Endothelial cell (in vitro differentiated cells): ENCODE data around the gene FAM20C. TPM values are rescaled to one million over a fixed set of nuclear protein-coding genes. Genes with fewer than 3 reads are reported as not detected.

Source experiments
- DNase-seq: peaks from one replicate; pipeline ENCODE4 v3.0.0; 2021; ENCODE audit warnings: low spot score
- H3K27ac Mint-ChIP-seq: one replicate; pipeline ENCODE4 v1.8.0; 2021; ENCODE audit warnings: mixed read lengths, inconsistent platforms; ENCODE audit not compliant: unreplicated experiment
- H3K27me3 Mint-ChIP-seq: one replicate; pipeline ENCODE4 v1.8.0; 2021; ENCODE audit warnings: mild to moderate bottlenecking, moderate library complexity, mixed read lengths, inconsistent platforms; ENCODE audit not compliant: unreplicated experiment
- H3K36me3 Mint-ChIP-seq: one replicate; pipeline ENCODE4 v1.8.0; 2021; ENCODE audit warnings: mild to moderate bottlenecking, low read depth, mixed read lengths, inconsistent platforms; ENCODE audit not compliant: unreplicated experiment
- H3K4me1 Mint-ChIP-seq: one replicate; pipeline ENCODE4 v1.8.0; 2021; ENCODE audit warnings: mild to moderate bottlenecking, mixed read lengths, inconsistent platforms; ENCODE audit not compliant: unreplicated experiment
- H3K4me3 Mint-ChIP-seq: one replicate; pipeline ENCODE4 v1.8.0; 2021; ENCODE audit warnings: mild to moderate bottlenecking, mixed read lengths, inconsistent platforms; ENCODE audit not compliant: unreplicated experiment
- H3K9me3 Mint-ChIP-seq: one replicate; pipeline ENCODE4 v1.8.0; 2021; ENCODE audit warnings: mixed read lengths, inconsistent platforms; ENCODE audit not compliant: unreplicated experiment
- total RNA-seq: library from RNA; stranded (reverse); fragmentation: NEBNext Ultra II Directional; extraction: Animal tissue kit (Norgen Biotek cat#: 25700); gene quantifications from one replicate; pipeline ENCODE4 v1.2.1, GENCODE V29; 2021; ENCODE audit not compliant: unreplicated experiment
- TF ChIP-seq, protein P1 (sequence below): fragments of 200-600 bp; sonication (generic); IDR thresholded peaks from one replicate; pipeline ENCODE4 v1.5.0; 2021; ENCODE audit warnings: antibody characterized with exemption; ENCODE audit not compliant: unreplicated experiment

Gene FAM20C
- total RNA-seq, 1 donor from 2014 or later: 3.1 TPM

DNA sequence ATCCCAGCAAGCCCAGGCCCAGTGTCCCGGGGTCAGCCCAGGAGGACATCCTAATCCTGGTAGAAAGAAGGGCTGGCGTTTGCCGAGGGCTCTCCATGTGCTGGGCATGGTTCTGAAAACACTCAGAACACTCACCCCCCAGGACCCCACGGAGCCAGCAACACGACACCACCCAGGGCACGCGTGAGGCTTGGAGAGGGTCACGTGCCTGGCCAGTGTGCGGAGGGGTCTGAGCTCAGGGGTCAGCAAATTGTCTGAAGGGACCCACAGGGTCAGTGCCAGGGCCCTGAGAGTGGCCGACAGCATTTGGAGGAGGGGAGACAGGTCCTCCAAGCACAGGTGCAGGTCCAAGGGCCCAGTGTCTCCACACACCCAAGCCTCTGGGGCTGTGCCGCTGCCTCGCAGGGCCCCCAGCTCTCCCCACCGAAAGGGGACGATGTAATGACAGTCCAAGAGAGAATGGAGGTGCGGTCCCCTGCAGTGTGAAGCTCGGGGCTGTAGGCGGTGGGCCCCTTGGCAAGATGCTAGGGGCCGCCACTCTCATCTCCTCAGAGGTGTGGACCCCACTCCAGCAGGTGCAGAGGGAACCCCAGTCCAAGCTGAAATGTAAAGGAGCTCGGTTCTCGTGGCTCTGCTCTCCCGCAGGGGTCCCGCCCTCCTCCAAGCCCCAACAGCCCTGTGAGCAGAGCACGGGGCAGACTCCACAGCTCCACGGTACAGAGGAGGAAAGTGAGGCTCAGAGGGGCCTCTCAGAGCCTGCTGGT lies 105.4 kb downstream of the FAM20C start:
- H3K36me3 Mint-ChIP-seq: no peaks in the 10 kb centered on the region
- H3K9me3 Mint-ChIP-seq: no peaks in the 10 kb centered on the region
- H3K4me1 Mint-ChIP-seq: no peaks in the 10 kb centered on the region
- H3K27ac Mint-ChIP-seq: no peak overlapping the region
- no peak overlapping the region for H3K4me3 Mint-ChIP-seq
- DNase-seq: no peak
- TF ChIP-seq, protein P1, sequence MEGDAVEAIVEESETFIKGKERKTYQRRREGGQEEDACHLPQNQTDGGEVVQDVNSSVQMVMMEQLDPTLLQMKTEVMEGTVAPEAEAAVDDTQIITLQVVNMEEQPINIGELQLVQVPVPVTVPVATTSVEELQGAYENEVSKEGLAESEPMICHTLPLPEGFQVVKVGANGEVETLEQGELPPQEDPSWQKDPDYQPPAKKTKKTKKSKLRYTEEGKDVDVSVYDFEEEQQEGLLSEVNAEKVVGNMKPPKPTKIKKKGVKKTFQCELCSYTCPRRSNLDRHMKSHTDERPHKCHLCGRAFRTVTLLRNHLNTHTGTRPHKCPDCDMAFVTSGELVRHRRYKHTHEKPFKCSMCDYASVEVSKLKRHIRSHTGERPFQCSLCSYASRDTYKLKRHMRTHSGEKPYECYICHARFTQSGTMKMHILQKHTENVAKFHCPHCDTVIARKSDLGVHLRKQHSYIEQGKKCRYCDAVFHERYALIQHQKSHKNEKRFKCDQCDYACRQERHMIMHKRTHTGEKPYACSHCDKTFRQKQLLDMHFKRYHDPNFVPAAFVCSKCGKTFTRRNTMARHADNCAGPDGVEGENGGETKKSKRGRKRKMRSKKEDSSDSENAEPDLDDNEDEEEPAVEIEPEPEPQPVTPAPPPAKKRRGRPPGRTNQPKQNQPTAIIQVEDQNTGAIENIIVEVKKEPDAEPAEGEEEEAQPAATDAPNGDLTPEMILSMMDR: no peak
- peaks cover 13% of the 10 kb centered on the region for H3K27me3 Mint-ChIP-seq

DNA sequence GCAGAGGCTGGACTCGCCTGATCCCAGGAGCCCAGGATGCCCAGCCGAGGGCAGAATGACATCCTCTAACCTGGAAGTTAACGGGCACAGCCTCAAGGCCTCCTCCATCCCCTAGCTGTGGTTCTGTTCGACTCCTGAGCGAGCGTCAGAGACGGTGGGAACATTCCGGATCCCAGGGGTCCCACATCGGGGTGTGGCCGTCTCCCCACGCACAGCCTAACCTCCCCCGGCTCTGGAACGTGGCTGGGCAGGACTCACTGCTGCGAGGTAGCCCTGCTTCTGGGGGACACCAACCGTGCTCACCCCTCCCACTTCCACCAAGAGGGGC lies 106.0 kb downstream of the FAM20C start:
- no peaks in the 10 kb centered on the region for H3K4me1 Mint-ChIP-seq
- H3K4me3 Mint-ChIP-seq: no peak overlapping the region
- DNase-seq: no peak
- peaks cover 13% of the 10 kb centered on the region for H3K27me3 Mint-ChIP-seq
- no peak overlapping the region for H3K27ac Mint-ChIP-seq
- H3K36me3 Mint-ChIP-seq: no peaks in the 10 kb centered on the region
- TF ChIP-seq, protein P1: no peak
- H3K9me3 Mint-ChIP-seq: no peaks in the 10 kb centered on the region

DNA sequence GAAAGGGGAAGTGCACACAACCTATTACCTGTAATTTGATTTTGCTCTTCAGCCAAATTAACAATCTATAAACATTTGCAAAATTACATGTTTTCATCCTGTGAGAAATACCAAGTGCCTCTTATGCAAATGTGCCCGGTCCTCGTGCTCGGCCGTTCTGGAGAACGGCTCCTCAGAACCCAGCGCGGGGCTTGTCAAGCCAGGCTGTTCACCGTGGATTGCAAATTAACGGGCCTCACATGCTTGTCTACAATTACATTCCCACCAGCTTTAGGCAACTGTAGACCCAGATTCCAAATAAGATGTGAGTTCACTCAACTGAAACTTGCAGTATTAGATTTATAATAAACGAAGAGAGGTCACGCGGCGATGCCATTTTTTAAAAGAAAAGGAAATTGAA lies 106.4 kb downstream of the FAM20C start:
- no peak overlapping the region for H3K27ac Mint-ChIP-seq
- H3K9me3 Mint-ChIP-seq: no peaks in the 10 kb centered on the region
- H3K4me1 Mint-ChIP-seq: no peaks in the 10 kb centered on the region
- H3K4me3 Mint-ChIP-seq: no peak overlapping the region
- TF ChIP-seq, protein P1: no peak
- no peak for DNase-seq
- peaks cover 11% of the 10 kb centered on the region for H3K27me3 Mint-ChIP-seq
- no peaks in the 10 kb centered on the region for H3K36me3 Mint-ChIP-seq

DNA sequence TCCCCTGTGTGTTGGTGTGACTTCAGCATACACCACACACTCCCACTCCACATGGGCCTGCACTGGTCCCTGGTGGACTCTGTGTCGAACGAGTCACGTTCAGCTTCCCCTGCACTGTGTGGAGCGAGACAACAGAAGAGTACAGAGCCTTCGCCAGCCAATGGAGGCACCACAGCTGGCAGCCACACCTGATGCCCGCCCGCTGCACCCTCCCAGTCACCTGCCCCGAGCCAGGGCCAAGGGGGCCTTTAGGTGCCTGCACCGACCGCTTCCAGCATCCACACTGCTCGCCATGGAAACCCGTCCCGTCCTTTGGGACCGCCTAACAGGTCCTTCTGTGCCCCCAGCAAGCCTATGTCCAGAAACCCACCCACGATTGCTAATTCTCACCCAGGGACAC lies 106.8 kb downstream of the FAM20C start:
- Mint-ChIP-seq H3K4me1 (no peaks in the 10 kb centered on the region), H3K27me3 (peaks cover 11% of the 10 kb centered on the region), H3K9me3 (no peaks in the 10 kb centered on the region), H3K27ac (no peak overlapping the region), H3K4me3 (no peak overlapping the region), H3K36me3 (no peaks in the 10 kb centered on the region)
- TF ChIP-seq, protein P1: no peak
- no peak for DNase-seq

DNA sequence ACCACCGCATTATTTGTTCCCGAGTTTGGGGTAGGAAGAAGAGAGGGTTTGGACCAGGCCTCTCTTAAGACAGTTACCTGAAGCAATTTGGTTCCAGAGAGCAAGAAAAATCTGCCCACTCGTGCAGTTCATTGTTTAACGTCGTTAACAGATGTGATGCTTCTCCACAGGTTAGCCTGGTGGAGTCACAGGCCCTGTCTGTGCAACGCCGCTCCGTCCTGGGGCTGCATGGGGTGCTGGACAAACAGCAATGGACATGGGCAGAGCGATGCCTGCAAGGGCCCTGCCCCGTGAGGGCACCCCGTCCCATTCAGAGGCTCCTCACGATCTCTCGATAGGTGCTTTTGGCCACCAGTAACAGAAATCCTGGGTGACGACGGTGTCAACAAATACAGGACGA lies 107.3 kb downstream of the FAM20C start:
- DNase-seq: no peak
- Mint-ChIP-seq H3K27me3 (peaks cover 11% of the 10 kb centered on the region), H3K4me1 (peaks cover 3% of the 10 kb centered on the region), H3K27ac (no peak overlapping the region), H3K9me3 (peaks cover 4% of the 10 kb centered on the region), H3K4me3 (no peak overlapping the region), H3K36me3 (peaks cover 4% of the 10 kb centered on the region)
- TF ChIP-seq, protein P1: no peak
